HT-29 (cell line): ENCODE data around the gene CDC42BPG. TPM values are rescaled to one million over a fixed set of nuclear protein-coding genes. Genes with fewer than 3 reads are reported as not detected.
A peak's percentile ranks its signal among the peaks of the same experiment; 100 is the strongest.

Experiments
- DNase-seq: peaks from one replicate; pipeline ENCODE4 v3.0.0-alpha.2; 2015; ENCODE audit warnings: low spot score
- total RNA-seq: library from RNA; depleted of rRNA; stranded (reverse); fragments of >200 nt; shearing (Covaris generic); gene quantifications from 2 replicates; pipeline ENCODE4 v1.2.3, GENCODE V29; 2014; rRNA removed

The CDC42BPG gene
- 22.7 and 24.7 TPM in 2 replicates for total RNA-seq

DNA sequence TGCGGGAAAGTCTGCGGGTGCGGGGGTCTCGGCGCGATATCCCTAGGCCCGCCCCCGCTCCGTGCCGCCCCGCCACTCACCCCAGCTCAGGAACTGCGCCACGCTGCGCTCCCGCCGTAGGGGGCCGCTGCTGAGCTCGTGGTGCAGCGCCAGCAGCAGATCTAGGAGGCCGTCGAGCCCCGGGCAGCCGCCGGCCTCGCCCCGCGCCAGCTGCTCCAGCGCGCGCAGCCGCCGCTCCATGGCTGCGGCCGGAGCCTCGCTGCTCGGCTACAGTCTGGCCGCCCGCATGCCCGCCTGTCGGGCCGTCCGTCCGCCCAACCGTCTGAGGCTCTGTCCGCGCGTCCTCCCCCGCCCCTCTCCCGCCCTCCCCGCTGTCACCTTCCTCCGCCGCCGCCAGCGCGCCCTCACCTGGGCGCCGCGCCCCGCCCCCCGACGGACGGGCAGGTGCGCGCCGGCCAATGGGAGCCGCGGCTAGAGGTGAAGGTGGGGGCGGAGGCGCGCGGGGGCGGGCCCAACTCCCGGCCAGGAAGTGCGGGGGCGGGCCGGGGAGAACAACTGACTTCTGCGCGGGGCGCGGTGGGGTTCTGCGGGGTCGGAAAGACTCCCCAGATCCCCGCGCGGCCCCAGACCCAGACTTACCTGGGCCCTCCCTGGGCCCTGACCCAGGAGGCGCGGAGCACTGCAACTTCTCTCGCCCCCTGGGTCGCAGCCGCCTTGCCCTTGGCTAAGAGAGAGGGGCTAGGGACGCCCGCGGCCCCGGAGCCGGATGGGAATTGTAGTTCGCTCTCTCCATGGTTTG is at the start of gene CDC42BPG:
CDC42BPG (minus strand) TSS at position 324 of the 799 bp plus-strand sequence; CDS start at position 240, 84 bp downstream.
- DNase-seq, result peak; percentile 93

DNA sequence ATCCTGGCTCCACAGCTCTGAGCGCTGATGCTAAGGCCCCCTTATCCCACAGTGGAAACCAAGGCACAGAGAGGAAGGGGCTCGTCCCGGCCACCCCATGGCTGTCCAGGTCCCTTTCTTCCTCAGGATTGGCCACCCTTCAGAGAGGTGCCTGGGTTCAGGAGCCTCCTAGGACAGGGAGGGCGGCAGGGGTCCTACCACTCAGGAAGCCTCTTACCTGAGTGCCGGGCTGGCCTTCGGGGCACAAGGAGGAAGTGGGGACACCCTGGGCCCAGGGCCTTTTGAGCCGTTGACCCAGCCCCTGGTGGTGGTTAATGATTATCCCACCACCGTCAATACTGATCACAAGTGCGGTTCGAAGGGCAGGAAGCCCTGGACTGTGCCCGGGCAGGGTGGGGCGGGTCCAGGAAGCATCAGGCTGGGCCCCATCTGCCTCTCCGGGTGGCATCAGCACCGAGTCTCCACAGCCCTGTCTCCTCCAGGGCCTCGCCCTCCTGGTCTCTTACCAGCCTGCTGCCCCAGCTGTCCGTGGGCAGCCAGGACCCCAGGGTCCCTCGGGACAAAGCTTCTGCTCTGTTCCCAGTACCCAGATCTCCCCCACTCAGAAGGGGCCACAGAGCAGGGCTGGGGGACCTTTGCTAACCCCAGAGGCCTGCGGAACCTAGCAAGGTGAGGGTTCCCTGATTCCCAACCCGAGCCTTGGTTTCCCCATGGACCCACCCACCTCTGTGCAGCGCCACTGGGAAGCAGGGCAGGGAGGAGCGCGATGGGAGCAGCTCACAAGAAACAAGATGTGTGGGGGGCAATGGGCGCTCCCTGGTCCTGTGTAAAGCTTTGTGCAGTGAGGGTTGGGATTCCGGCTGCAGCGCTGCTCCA is 49.0 kb upstream of the CDC42BPG start:
- DNase-seq, result peak; percentile 91

GRCh38 chr11:64892838-64893193 is 48.4 kb upstream of the CDC42BPG start:
- no peak for DNase-seq

GRCh38 chr11:64892411-64892831 is 48.0 kb upstream of the CDC42BPG start:
- peak; percentile 53 for DNase-seq

DNA sequence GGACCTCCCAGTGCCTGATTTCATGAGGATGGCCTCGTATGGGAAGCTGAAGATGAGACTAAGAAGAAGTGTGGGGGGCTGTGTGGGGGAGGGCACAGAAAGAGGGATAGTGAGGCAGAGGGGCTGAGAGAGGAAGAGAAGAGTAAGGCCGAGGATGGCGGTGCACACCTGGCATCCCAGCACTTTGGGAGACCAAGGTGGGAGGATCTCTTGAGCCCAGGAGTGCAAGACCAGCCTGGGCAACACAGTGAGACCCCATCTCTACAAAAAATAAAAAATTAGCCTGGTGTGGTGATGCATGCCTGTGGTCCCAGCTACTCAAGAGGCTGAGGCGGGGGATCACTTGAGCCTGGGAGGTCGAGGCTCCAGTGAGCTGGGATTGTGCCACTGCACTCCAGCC is 47.4 kb upstream of the CDC42BPG start:
- DNase-seq, result no peak

GRCh38 chr11:64891215-64891848 is 46.9 kb upstream of the CDC42BPG start:
- DNase-seq, result peak; percentile 93

DNA sequence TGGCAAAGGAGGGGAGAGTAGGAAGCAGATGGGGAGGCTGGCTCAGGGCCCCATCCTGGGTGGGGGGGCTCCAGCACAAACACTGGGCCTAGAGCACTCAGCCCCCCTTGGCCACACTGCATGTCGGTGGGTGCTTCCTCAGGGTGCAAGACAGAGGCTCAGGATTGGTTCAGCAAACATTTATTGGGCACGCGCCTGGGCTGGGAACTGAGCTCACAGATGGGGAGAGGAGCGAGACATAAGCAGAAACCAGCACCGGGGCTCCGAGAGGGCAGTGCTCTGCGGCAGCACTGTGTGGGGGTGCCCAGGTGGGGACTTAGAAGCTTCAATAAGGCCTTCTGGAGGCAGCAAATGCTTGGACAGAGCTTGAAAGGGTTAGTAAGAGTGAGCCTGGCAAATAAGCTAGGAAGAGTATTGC is 46.1 kb upstream of the CDC42BPG start:
- peak; percentile 33 for DNase-seq

- DNase-seq, result peak; percentile 86
Observed at GRCh38 chr11:64888729-64889511, 44.5 kb upstream of the CDC42BPG start.

DNA sequence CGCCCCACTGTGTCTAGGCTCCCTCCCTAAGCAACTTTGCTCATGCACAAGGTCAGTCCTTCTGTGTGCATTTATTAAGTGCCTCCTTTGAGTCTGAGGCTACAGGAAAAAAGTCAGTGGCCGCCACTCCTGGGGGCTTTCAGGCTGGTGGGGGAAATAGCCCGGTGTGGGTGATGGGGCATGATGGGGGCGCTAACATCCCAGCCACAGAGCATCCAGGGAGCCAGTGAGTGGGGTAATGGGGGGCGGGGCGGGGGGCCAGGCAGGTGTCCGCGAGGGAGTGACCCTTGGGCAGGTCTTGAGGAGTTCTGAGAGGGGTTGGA is 43.9 kb upstream of the CDC42BPG start:
- no peak for DNase-seq

DNA sequence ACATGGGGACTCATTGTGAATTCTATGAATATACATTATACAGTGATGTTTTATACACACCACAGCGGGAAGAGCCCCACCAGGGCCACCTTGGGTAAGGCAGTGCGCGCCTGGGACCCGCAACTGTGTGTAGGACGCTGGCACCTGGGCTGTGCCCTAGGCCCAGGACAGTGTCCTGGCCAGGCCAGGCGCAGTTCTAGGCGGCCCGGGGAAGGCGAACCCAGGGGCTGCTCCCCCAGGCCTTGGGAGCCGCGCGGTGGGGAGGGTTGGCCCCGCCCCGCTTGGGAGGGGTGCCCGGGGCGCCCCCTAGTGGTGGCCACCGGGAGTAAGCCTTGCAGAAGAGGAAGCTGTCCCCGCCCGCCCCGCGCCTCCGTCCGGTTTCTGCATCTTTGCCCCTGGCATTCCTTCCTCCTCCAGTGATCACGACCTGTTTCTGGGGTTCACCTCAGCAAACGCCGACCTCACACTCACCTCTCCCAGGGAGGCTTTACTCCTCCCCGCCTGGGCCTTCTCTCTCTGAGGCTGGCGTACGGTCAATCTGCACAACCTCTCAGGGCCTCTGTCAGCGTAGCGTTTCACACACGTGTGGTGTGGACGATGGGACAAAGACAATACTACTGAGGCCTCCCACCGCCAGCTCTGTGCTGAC is 43.4 kb upstream of the CDC42BPG start:
- peak; percentile 87 for DNase-seq

- DNase-seq, result no peak
Observed at GRCh38 chr11:64887234-64887756, 42.8 kb upstream of the CDC42BPG start.

- peak; percentile 45 for DNase-seq
Observed at GRCh38 chr11:64885367-64886286, 41.2 kb upstream of the CDC42BPG start.

DNA sequence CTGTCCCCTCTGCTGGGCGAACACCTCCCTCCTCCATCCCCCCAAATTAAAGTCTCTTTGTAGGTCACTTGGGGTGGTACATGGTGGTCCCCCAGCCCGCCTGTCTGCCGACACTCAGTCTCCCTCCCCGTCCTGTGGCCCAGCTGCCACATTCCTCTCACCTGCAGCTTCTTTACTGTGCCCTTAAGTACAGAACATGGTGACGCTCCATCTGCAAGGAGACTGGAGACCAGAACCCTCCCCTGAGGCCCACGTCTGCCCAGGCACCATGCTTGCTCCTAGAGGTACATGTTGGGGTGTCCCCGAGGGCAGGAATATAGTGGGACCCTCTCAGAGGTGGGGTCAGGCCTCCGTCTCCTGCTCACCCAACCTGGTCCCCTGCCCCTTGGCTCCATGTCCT is 39.6 kb upstream of the CDC42BPG start:
- no peak for DNase-seq

DNA sequence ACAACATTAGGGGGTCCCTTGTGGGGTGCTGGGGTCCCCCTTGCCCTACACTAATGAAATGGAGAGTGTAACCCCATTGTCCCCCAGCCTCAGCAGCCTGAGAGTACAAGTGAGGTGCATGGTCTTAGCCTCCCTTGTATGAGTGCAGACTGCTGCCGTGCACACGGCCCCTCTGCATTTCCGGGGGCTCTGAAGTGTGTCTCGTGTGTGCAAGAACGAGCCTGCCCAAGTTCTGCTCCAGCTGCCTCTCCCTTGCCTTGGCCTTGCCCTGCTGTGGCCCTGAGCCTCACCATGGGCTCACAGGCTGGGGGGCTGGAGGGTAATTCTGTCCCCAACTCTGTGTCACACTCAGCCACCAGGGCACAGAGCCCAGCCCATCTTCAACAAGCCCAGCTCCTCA is 39.1 kb upstream of the CDC42BPG start:
- no peak for DNase-seq

DNA sequence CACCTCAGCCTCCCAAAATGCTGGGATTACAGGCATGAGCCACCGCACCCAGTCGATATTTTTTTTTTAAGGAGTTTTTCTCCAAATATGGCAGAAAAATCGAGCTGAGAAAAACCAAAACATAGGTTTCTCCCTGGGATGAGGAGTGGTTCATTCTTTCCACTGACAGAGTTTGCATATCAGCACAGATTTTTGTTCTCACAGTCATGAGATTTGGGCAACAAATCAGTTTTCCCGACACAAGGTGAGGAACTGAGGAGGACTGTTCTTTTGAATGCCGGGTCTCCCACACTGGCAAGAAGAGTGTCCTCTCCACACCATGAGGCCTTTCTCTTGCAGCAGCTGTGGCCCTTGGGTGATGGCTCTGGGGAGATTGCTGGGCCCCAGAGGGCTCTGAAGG is 37.8 kb upstream of the CDC42BPG start:
- no peak for DNase-seq

- no peak for DNase-seq
Observed at GRCh38 chr11:64881476-64881875, 37.0 kb upstream of the CDC42BPG start.

DNA sequence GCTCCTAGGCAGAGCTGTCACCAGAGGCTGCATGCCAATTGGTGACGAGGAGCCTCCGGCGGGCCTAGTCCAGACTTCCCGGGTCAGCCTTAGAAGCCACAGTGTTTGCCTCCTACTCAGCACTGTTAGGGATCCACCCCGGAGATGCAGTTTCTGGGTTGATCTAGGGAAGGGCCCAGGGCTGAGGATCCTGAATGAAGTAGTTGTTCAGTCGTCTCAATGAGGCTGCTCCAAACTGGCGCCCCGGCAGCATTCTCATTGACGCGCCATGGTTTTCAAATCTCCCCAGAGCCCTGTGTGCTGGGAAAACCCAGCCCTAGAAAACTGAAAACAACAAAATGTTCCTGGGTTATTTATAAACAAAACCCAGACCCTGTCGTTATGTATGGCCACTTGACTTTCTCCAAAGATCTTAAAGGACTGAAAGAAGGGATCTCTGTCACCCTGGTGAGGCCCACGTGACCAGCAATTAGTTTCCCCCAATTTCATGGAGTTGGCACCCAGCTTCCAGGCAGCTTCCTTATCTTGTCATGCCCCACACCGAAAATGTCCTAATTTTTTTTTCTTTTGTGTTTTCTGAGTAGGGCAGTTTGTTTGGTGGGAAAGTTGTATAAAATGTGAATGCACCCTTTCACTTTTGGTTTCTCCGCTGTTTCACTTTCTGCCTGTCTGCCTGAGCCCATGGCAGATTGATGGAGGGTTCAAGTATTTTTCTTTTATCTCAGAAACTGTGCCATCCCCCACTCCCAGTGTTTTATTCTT is 36.0 kb upstream of the CDC42BPG start:
- no peak for DNase-seq

DNA sequence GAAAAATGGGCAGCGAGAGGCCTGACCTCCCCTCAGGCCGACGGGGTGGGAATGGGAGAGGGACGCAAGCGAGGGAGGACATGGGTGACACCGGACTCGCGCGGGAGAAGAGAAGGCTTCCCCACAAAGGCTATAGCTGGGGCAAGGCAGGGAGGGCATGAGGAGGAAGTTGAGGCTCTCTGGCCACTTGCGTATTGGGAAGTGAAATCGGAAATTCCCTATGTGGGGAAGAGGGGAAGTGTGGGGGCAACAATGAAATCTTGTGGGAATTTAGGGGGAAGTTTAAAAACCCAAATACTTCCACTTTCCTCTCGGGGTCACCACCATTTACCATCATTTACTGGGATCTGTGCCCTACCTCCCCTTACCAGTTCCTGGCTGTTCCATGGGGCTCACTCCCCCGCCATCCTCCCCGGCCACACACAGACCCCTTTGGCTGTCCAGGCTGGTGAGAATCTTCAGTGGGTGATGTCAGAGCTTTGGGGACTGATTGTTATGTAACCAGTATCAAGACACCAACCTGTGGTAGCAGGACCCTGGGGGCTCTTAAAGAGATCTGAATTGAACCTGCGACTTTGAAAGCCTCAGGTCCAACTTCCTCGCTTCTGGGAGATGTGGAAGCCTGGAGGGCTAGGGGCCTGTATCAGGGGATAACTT is 34.9 kb upstream of the CDC42BPG start:
- no peak for DNase-seq
